Natural killer cell (primary cell): ENCODE measurements around the gene FAM181A. TPM values are rescaled to one million over a fixed set of nuclear protein-coding genes. Genes with fewer than 3 reads are reported as not detected.

Source experiments
- ATAC-seq, 3 donors: fragments of 150-1000 bp in 2 of 3; fragments of 200-7000 bp in 1 of 3; cut with Tn5 transposase; 1 replicate in 1 of 3; 2 replicates in 2 of 3; pipeline ENCODE4 v1.10.0; 2021; ENCODE audit warnings: mild to moderate bottlenecking in 2 of 3, moderate library complexity in 2 of 3
- DNase-seq, 2 donors: peaks; one replicate each; pipeline versions ENCODE4 v3.0.0 to v3.0.0-alpha.2; 2013 to 2021; ENCODE audit warnings: mixed read lengths in 1 of 2
- H3K27ac ChIP-seq: one replicate; pipeline ENCODE4 v1.5.1; 2013; ENCODE audit warnings: mild to moderate bottlenecking, low read length
- H3K27me3 ChIP-seq: one replicate; pipeline ENCODE4 v1.6.1; 2013; ENCODE audit warnings: low read length; ENCODE audit not compliant: control insufficient read depth, insufficient read depth
- H3K36me3 ChIP-seq: one replicate; pipeline ENCODE4 v1.6.1; 2013; ENCODE audit warnings: low read length; ENCODE audit not compliant: control insufficient read depth, insufficient read depth
- H3K4me1 ChIP-seq: one replicate; pipeline ENCODE4 v1.6.1; 2013; ENCODE audit warnings: low read length; ENCODE audit not compliant: control insufficient read depth, insufficient read depth
- H3K4me3 ChIP-seq: one replicate; pipeline ENCODE4 v1.5.1; 2013; ENCODE audit warnings: low read length
- H3K9me3 ChIP-seq: one replicate; pipeline ENCODE4 v1.6.1; 2013; ENCODE audit warnings: low read length; ENCODE audit not compliant: control insufficient read depth, insufficient read depth
- H3K27ac Mint-ChIP-seq, 2 donors: one replicate each; pipeline ENCODE4 v1.8.0; 2022; ENCODE audit warnings: mild to moderate bottlenecking in 2 of 2, mixed read lengths in 2 of 2, moderate library complexity in 1 of 2
- H3K27me3 Mint-ChIP-seq, 2 donors: one replicate each; pipeline ENCODE4 v1.8.0; 2022; ENCODE audit warnings: low read depth in 2 of 2, mixed read lengths in 2 of 2
- H3K36me3 Mint-ChIP-seq: one replicate; pipeline ENCODE4 v1.8.0; 2022; ENCODE audit warnings: mixed read lengths
- H3K4me1 Mint-ChIP-seq, 2 donors: one replicate each; pipeline ENCODE4 v1.8.0; 2022; ENCODE audit warnings: mixed read lengths in 2 of 2
- H3K4me3 Mint-ChIP-seq: one replicate; pipeline ENCODE4 v1.8.0; 2022; ENCODE audit warnings: mild to moderate bottlenecking, moderate library complexity, mixed read lengths
- H3K9me3 Mint-ChIP-seq, 2 donors: one replicate each; pipeline ENCODE4 v1.8.0; 2022; ENCODE audit warnings: mixed read lengths in 2 of 2
- CTCF ChIP-seq: fragments of 200-600 bp; IDR thresholded peaks from one replicate; pipeline ENCODE4 v1.8.0; 2022; ENCODE audit warnings: antibody characterized with exemption
- WGBS: methylation state at CpG from one replicate; pipeline ENCODE4 v1.1.7; 2013; ENCODE audit warnings: missing lambda C conversion rate; ENCODE audit not compliant: insufficient coverage; 5-methylcytosine and 5-hydroxymethylcytosine counted together
- intact Hi-C: fragments of 100-400 bp; cut with micrococcal nuclease; formaldehyde crosslinking; loops from one replicate; pipeline ENCODE4 v1.14.2; 2022
- total RNA-seq, 4 donors: library from RNA; stranded (reverse); fragments of 120-200 nt in 1 of 4; gene quantifications; one replicate each; pipeline versions ENCODE4 v1.2.3 to v1.2.4, GENCODE V29; 2013 to 2022

FAM181A gene
- total RNA-seq, 3 donors from 2014 or later (not counting 1 experiment from before 2014, with no cell fraction given): not detected

- Mint-ChIP-seq H3K36me3 (no peaks in the 10 kb centered on the region), H3K27ac (no peak overlapping the region), H3K9me3 (no peaks in the 10 kb centered on the region), H3K4me1 (peaks cover 39 to 52% of the 10 kb centered on the region in 2 donors), H3K4me3 (no peak overlapping the region), H3K27me3 (no peaks in the 10 kb centered on the region)
- ATAC-seq: no peak
- H3K27me3 ChIP-seq: no peaks in the 10 kb centered on the region
- intact Hi-C loops: no loop called here
- DNase-seq: peak in 1 of 2 donors; percentile 36
- H3K4me3 ChIP-seq: no peak overlapping the region
- no peaks in the 10 kb centered on the region for H3K9me3 ChIP-seq
- WGBS: 83% methylated on average over 14 of the region's 14 CpGs
- no peaks in the 10 kb centered on the region for H3K36me3 ChIP-seq
- no peak for TF ChIP-seq CTCF
- peaks cover 54% of the 10 kb centered on the region for H3K4me1 ChIP-seq
- H3K27ac ChIP-seq: no peak overlapping the region
Measured at GRCh38 chr14:93953263-93953662, 26.1 kb downstream of the FAM181A start.

DNA sequence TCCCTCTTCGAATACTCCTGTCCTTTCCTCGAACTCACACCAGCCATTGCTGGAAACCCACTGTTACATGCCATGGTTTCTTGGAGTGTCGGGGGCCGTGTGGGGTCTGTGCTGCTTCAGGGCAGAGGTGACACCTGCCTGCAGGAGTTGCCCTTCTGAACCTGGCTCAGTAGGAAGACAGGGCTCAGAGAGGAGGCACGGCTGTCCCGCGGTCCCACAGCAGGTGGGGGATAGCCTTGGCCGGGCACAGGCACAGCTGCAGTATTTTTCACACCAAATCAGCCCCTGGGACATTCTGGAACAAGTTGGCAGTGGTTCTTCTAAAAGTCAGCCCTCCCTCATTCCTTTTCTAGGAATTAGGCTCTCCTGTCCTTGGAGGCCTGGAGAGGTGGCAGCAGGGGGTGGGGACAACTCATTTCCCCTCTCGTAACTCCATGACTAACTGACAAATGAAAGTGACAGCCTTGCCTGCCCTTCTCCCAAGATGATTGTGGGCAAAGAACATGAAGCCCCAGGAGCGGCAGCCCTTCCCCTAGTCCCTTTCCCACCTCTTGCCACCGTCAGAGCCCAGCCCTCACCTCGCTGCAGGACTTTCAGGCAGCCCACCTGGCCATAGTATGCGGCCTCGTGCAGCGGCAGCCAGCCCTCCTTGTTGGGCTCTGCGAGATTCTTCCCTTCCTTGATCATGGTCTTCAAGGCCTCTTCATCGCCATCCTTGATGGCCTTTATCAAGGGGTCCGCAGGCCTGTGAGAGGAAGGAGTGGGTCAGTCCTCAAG is 26.8 kb downstream of the FAM181A start:
- ATAC-seq: no peak
- TF ChIP-seq CTCF: no peak
- H3K27me3 ChIP-seq: no peaks in the 10 kb centered on the region
- no peaks in the 10 kb centered on the region for H3K27me3 Mint-ChIP-seq
- H3K4me3 Mint-ChIP-seq: no peak overlapping the region
- H3K9me3 Mint-ChIP-seq: no peaks in the 10 kb centered on the region
- no peak overlapping the region for H3K4me3 ChIP-seq
- H3K4me1 Mint-ChIP-seq: peaks cover 45 to 59% of the 10 kb centered on the region in 2 donors
- intact Hi-C loops: loop anchor here (2.0 kb wide), 1 partner anchor 17 kb away; no protein-coding TSS in a partner anchor
- H3K27ac ChIP-seq: no peak overlapping the region
- H3K36me3 Mint-ChIP-seq: no peaks in the 10 kb centered on the region
- H3K36me3 ChIP-seq: no peaks in the 10 kb centered on the region
- peaks cover 61% of the 10 kb centered on the region for H3K4me1 ChIP-seq
- H3K27ac Mint-ChIP-seq: peak overlapping the region; percentile 95 to 97
- H3K9me3 ChIP-seq: no peaks in the 10 kb centered on the region
- WGBS: 88% methylated on average over 18 of the region's 18 CpGs
- no peak for DNase-seq

DNA sequence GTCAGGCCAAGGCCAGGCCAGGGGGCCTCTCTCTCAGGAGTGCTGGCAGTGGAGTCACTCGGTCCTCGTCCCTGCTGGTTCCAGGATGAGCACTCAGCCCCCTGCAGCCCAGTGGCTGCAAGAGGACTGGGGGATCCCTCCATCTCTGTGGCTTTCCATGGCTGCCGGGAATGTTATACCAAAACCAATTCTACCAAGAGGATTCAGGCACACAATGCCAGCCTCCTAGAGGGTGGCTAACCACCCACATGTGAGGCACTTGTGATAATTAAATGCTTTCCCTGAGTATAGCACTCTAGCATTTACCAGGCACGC is 27.3 kb downstream of the FAM181A start:
- no peak for ATAC-seq
- Histone ChIP-seq H3K9me3 (no peaks in the 10 kb centered on the region), H3K27ac (no peak overlapping the region), H3K27me3 (no peaks in the 10 kb centered on the region), H3K4me1 (peaks cover 66% of the 10 kb centered on the region), H3K4me3 (no peak overlapping the region), H3K36me3 (no peaks in the 10 kb centered on the region)
- no peak for DNase-seq
- H3K4me1 Mint-ChIP-seq: peaks cover 51 to 64% of the 10 kb centered on the region in 2 donors
- intact Hi-C loops: loop anchor here (2.0 kb wide), 1 partner anchor 16 kb away; no protein-coding TSS in a partner anchor
- peak overlapping the region; percentile 95 to 97 for H3K27ac Mint-ChIP-seq
- 90% methylated on average over 4 of the region's 4 CpGs for WGBS
- H3K4me3 Mint-ChIP-seq: peak overlapping the region; percentile 88
- H3K9me3 Mint-ChIP-seq: no peaks in the 10 kb centered on the region
- no peaks in the 10 kb centered on the region for H3K36me3 Mint-ChIP-seq
- no peaks in the 10 kb centered on the region for H3K27me3 Mint-ChIP-seq
- TF ChIP-seq CTCF: no peak
